ENCODE results near the gene DOK4.

DOK4 gene

GRCh38 chr16:57485916-57486857 is at the start of gene DOK4:
Gene DOK4 (minus strand): TSS chr16:57486493. CDS start chr16:57479507, 6,986 bp downstream.
- peak; percentile 95 for ATAC-seq
- Mint-ChIP-seq H3K27ac (peak within 1 kb of the TSS; percentile 92), H3K4me1 (peaks cover 27% of the 10 kb centered on the region)

GRCh38 chr16:57535680-57536305 is 49.5 kb upstream of the DOK4 start:
- peak; percentile 86 to 95 for DNase-seq (ENCODE audit: low spot score in 2 of 2)
- peaks cover 86% of the 10 kb centered on the region for H3K4me1 Mint-ChIP-seq
- H3K27ac Mint-ChIP-seq = peak overlapping the region; percentile 100
- peak overlapping the region; percentile 77 for H3K4me3 Mint-ChIP-seq
- peaks cover 56% of the 10 kb centered on the region for H3K36me3 Mint-ChIP-seq
- H3K9me3 Mint-ChIP-seq = no peaks in the 10 kb centered on the region
- peak; percentile 71 for ATAC-seq

More at GRCh38 chr16:57485916-57486857, at the start of gene DOK4:
- DNase-seq (ENCODE audit: low spot score in 2 of 2) = peak; percentile 72 to 81
- peaks cover 5% of the 10 kb centered on the region for H3K36me3 Mint-ChIP-seq
- no peaks in the 10 kb centered on the region for H3K9me3 Mint-ChIP-seq
- H3K4me3 Mint-ChIP-seq = peak within 1 kb of the TSS; percentile 91

GRCh38 chr16:57534881-57535658 is 48.8 kb upstream of the DOK4 start:
- H3K9me3 Mint-ChIP-seq = no peaks in the 10 kb centered on the region
- ATAC-seq = no peak
- peaks cover 56% of the 10 kb centered on the region for H3K36me3 Mint-ChIP-seq
- H3K4me3 Mint-ChIP-seq = peak overlapping the region; percentile 77
- H3K4me1 Mint-ChIP-seq = peaks cover 86% of the 10 kb centered on the region
- DNase-seq (ENCODE audit: low spot score in 2 of 2) = no peak
- peak overlapping the region; percentile 100 for H3K27ac Mint-ChIP-seq

GRCh38 chr16:57534337-57534880 is 48.1 kb upstream of the DOK4 start:
- Mint-ChIP-seq H3K4me3 (peak overlapping the region; percentile 77), H3K27ac (peak overlapping the region; percentile 100), H3K4me1 (peaks cover 90% of the 10 kb centered on the region), H3K36me3 (peaks cover 62% of the 10 kb centered on the region), H3K9me3 (no peaks in the 10 kb centered on the region)
- ATAC-seq (no peak), DNase-seq (ENCODE audit: low spot score in 2 of 2) (no peak)

- peak overlapping the region; percentile 100 for H3K27ac Mint-ChIP-seq
- H3K9me3 Mint-ChIP-seq = no peaks in the 10 kb centered on the region
- peaks cover 85% of the 10 kb centered on the region for H3K4me1 Mint-ChIP-seq
- ATAC-seq (no peak), DNase-seq (ENCODE audit: low spot score in 2 of 2) (no peak)
- H3K4me3 Mint-ChIP-seq = peak overlapping the region; percentile 77
- peaks cover 63% of the 10 kb centered on the region for H3K36me3 Mint-ChIP-seq
These were observed 47.4 kb upstream of the DOK4 start for GRCh38 chr16:57533431-57534336.

GRCh38 chr16:57532266-57532625 is 46.0 kb upstream of the DOK4 start:
- H3K36me3 Mint-ChIP-seq = peaks cover 52% of the 10 kb centered on the region

DNA sequence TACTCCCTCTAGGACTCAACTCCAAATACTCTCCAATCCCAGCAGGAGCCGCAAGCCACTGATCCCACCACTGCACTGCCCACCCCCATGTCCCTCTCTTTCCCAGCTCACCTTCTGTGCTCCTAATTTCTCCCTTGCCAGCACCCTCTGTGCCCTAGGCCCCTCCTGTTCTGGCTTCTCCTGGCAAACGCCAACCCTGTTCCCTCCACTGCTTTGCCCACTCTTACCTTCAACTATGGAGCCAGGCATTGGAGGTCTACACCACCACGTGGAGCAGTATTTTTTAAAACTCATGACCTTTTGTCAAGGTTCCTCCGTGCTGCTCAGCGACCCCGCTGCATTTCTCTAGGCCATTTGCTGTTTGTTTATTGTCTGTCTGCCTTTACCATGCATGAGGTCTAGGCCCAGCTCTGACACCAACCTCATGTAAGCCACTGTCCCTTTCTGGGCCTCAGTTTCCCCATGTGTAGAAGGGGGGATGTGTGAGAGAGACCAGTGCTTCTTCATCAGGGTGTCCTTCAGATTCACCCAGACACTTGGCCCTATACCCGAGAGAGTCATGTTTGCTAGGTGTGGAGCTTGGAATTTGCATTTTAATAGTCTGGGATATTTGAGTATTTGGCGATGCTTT is 45.5 kb upstream of the DOK4 start:
- peaks cover 67% of the 10 kb centered on the region for H3K4me1 Mint-ChIP-seq
- peaks cover 52% of the 10 kb centered on the region for H3K36me3 Mint-ChIP-seq
- ATAC-seq = no peak
- DNase-seq (ENCODE audit: low spot score in 2 of 2) = no peak
- no peaks in the 10 kb centered on the region for H3K9me3 Mint-ChIP-seq
- peak overlapping the region; percentile 100 for H3K27ac Mint-ChIP-seq
- H3K4me3 Mint-ChIP-seq = peak overlapping the region; percentile 77

More at GRCh38 chr16:57532266-57532625, 46.0 kb upstream of the DOK4 start:
- peak overlapping the region; percentile 77 for H3K4me3 Mint-ChIP-seq
- no peaks in the 10 kb centered on the region for H3K9me3 Mint-ChIP-seq
- ATAC-seq = no peak
- no peak for DNase-seq (ENCODE audit: low spot score in 2 of 2)
- H3K27ac Mint-ChIP-seq = peak overlapping the region; percentile 100
- peaks cover 71% of the 10 kb centered on the region for H3K4me1 Mint-ChIP-seq

DNA sequence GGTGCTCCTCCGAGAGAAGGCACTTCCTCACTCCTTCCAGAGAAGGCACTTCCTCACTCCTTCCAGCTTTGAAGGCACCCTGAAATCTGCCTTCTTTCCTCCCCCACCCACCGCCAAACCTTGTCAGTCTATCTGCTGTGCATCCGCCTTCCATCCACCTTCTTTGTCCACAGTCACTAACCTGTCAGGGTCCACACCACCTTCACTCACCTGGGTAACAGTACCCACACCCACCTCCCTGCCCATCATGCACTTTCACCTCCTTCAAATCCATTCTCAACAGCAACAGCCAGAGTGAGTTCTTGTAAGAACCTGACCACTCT is 44.9 kb upstream of the DOK4 start:
- Mint-ChIP-seq H3K36me3 (peaks cover 52% of the 10 kb centered on the region), H3K4me1 (peaks cover 67% of the 10 kb centered on the region), H3K9me3 (no peaks in the 10 kb centered on the region), H3K4me3 (peak overlapping the region; percentile 77), H3K27ac (peak overlapping the region; percentile 100)
- no peak for DNase-seq (ENCODE audit: low spot score in 2 of 2)
- no peak for ATAC-seq

GRCh38 chr16:57530522-57531252 is 44.4 kb upstream of the DOK4 start:
- H3K9me3 Mint-ChIP-seq = no peaks in the 10 kb centered on the region
- H3K4me1 Mint-ChIP-seq = peaks cover 65% of the 10 kb centered on the region
- DNase-seq (ENCODE audit: low spot score in 2 of 2) (no peak), ATAC-seq (no peak)
- peak overlapping the region; percentile 100 for H3K27ac Mint-ChIP-seq
- H3K4me3 Mint-ChIP-seq = peak overlapping the region; percentile 77
- H3K36me3 Mint-ChIP-seq = peaks cover 49% of the 10 kb centered on the region

DNA sequence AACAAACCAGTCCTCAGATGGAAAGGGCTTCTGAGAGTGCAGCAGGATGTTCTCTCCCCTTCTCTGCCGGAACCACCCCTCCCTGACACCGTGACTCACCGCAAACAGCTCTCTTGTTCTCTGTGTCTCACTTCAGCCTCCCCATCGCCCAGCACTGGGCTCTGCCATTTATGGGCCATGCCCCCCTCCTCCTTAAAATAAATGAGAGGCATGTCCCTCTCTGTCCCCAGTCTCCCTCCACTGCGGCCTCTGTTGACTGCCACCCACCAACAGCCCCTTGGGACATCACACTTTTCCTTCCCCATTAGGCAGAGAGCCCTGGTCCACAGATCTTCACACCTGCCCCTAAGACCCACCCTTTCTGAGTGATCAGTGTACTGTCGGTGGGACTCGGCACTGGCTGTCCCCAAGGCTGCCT is 43.8 kb upstream of the DOK4 start:
- H3K4me1 Mint-ChIP-seq = peaks cover 59% of the 10 kb centered on the region
- ATAC-seq (peak; percentile 93), DNase-seq (ENCODE audit: low spot score in 2 of 2) (peak; percentile 48 to 82)
- H3K27ac Mint-ChIP-seq = peak overlapping the region; percentile 100
- H3K9me3 Mint-ChIP-seq = no peaks in the 10 kb centered on the region
- H3K4me3 Mint-ChIP-seq = peak overlapping the region; percentile 77
- H3K36me3 Mint-ChIP-seq = peaks cover 48% of the 10 kb centered on the region

- Mint-ChIP-seq H3K4me3 (peak overlapping the region; percentile 77), H3K9me3 (no peaks in the 10 kb centered on the region), H3K27ac (peak overlapping the region; percentile 100), H3K4me1 (peaks cover 54% of the 10 kb centered on the region), H3K36me3 (peaks cover 53% of the 10 kb centered on the region)
- DNase-seq (ENCODE audit: low spot score in 2 of 2) = no peak
- peak; percentile 42 for ATAC-seq
These were observed 43.3 kb upstream of the DOK4 start for GRCh38 chr16:57529391-57530103.

DNA sequence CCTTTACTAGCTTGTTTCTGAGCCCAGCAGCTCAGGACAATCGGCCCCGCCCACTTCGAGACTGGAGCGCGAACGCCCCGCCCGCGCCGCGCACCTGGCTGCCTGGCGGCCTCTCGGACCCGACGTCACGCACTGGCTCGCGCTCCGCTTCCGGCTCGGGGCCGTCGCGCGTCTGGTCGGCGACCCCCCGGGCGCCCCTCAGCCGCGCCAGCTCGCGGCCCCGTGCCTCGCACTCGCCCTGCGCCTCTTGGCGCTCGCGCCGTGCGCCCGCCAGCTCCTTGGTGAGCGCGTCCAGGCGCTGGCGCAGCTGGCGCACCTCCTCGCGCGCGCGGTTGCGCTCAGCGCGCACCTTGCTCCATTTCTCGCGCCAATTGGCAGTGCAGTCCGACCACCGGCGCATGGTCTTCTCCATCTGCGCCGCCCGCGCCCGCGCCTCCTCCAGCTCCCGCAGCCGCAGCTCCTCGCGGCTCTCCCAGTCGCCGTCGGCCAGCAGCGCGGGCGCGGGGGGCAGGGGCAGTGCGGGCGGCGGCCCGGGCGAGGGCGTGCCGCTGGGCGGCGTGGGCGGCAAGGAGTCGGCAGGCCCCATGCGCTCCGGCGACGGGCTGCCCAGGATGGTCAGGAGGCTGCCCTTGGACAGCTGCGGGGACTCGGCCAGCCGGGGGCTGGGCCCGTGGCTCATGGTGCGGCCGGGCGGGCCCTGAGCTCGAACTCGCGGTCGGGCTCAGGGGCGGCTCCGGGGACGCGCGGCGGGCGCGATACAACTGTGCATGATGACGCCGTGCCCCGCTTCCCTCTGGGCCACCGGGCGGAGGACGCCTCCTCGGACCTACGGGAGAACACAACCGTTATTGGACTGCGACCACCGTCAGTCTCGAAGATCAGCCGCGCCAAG is 42.5 kb upstream of the DOK4 start:
- peak overlapping the region; percentile 77 for H3K4me3 Mint-ChIP-seq
- no peak for ATAC-seq
- H3K9me3 Mint-ChIP-seq = no peaks in the 10 kb centered on the region
- peaks cover 46% of the 10 kb centered on the region for H3K4me1 Mint-ChIP-seq
- H3K36me3 Mint-ChIP-seq = peaks cover 54% of the 10 kb centered on the region
- DNase-seq (ENCODE audit: low spot score in 2 of 2) = no peak
- H3K27ac Mint-ChIP-seq = no peak overlapping the region
